HepG2 (cell line): ENCODE results near the gene ELF2. TPM values are rescaled to one million over a fixed set of nuclear protein-coding genes. Genes with fewer than 3 reads are reported as not detected.

Source experiments
- CBX5 ChIP-seq: sonication (generic); formaldehyde crosslinking; IDR thresholded peaks from 2 replicates; pipeline ENCODE4 v1.4.0; 2020; ENCODE audit warnings: missing genetic modification reagents, borderline replicate concordance
- ELF4 ChIP-seq: sonication (generic); formaldehyde crosslinking; IDR thresholded peaks from 2 replicates; pipeline ENCODE4 v1.5.0; 2020; ENCODE audit warnings: missing genetic modification reagents, mild to moderate bottlenecking, moderate library complexity, borderline replicate concordance
- GABPA ChIP-seq, 2 experiments: IDR thresholded peaks; 2 replicates each; pipeline ENCODE4 v1.6.1; 2011 to 2016; ENCODE audit warnings: low read depth in 2 of 2, low read length in 1 of 2, missing biosample characterization in 1 of 2, missing genetic modification characterization in 1 of 2
- HCFC1 ChIP-seq: fragments of 150-350 bp; IDR thresholded peaks from 2 replicates; pipeline ENCODE4 v1.6.1; 2014; ENCODE audit warnings: low read depth, low read length
- NR2F2 ChIP-seq: IDR thresholded peaks from 2 replicates; pipeline ENCODE4 v1.6.1; 2012; ENCODE audit warnings: low read depth, inconsistent platforms, borderline replicate concordance
- RFX5 ChIP-seq: IDR thresholded peaks from 2 replicates; pipeline ENCODE4 v1.6.1; 2011; ENCODE audit warnings: low read depth, low read length, improper control_type of control experiment
- SMAD1 ChIP-seq: sonication (generic); formaldehyde crosslinking; IDR thresholded peaks from 2 replicates; pipeline ENCODE4 v1.4.0; 2020; ENCODE audit warnings: missing genetic modification reagents, low read depth, mild to moderate bottlenecking, borderline replicate concordance
- TARDBP ChIP-seq: sonication (generic); formaldehyde crosslinking; IDR thresholded peaks from 2 replicates; pipeline ENCODE4 v1.8.0; 2022; ENCODE audit warnings: mild to moderate bottlenecking, missing genetic modification reagents
- U2AF2 ChIP-seq: fragments of 200-400 bp; formaldehyde crosslinking; IDR thresholded peaks from 2 replicates; pipeline ENCODE4 v1.6.1; 2017; ENCODE audit warnings: low read depth, mild to moderate bottlenecking, low read length
- XBP1 ChIP-seq: sonication (generic); formaldehyde crosslinking; IDR thresholded peaks from 2 replicates; pipeline ENCODE4 v1.5.0; 2020; ENCODE audit warnings: missing genetic modification reagents
- ZNF510 ChIP-seq: sonication (generic); formaldehyde crosslinking; IDR thresholded peaks from 2 replicates; pipeline ENCODE4 v1.4.0; 2020; ENCODE audit warnings: low read depth, mild to moderate bottlenecking, missing genetic modification reagents
- ZNF589 ChIP-seq: sonication (generic); formaldehyde crosslinking; conservative IDR thresholded peaks from 2 replicates; pipeline ENCODE4 v1.8.0; 2022; ENCODE audit warnings: mild to moderate bottlenecking, moderate library complexity, missing genetic modification reagents
- ZNF749 ChIP-seq: sonication (generic); formaldehyde crosslinking; IDR thresholded peaks from 2 replicates; pipeline ENCODE4 v1.8.0; 2022; ENCODE audit warnings: mild to moderate bottlenecking, missing genetic modification reagents, moderate library complexity, borderline replicate concordance
- ZNF761 ChIP-seq: sonication (generic); formaldehyde crosslinking; conservative IDR thresholded peaks from 2 replicates; pipeline ENCODE4 v1.4.0; 2020; ENCODE audit warnings: mild to moderate bottlenecking, missing genetic modification reagents
- polyA plus RNA-seq, 8 experiments: library from polyadenylated mRNA; depleted of rRNA in 3 of 8; stranded (reverse) in 7 of 8; unstranded in 1 of 8; fragments of >200 nt; fragmentation: Illumina TruSeq in 4 of 8; extraction: Trizol in 4 of 8; gene quantifications; 2 replicates each; pipeline versions ENCODE4 v1.2.1 to v1.2.3, GENCODE V29; 2011 to 2016; ENCODE audit warnings: low read depth in 4 of 8, missing spikeins in 1 of 8, mixed read lengths in 1 of 8; ENCODE audit not compliant: insufficient read depth in 1 of 8
- total RNA-seq, 5 experiments: library from RNA; depleted of rRNA; stranded (reverse); fragments of >200 nt; fragmentation: Illumina TruSeq; extraction: Trizol; gene quantifications; 2 replicates each; pipeline ENCODE4 v1.2.3, GENCODE V29; 2016; ENCODE audit warnings: low read depth in 1 of 5
- TF ChIP-seq, protein P1 (sequence below): sonication (generic); formaldehyde crosslinking; IDR thresholded peaks from 2 replicates; pipeline ENCODE4 v1.5.0; 2020; ENCODE audit warnings: mild to moderate bottlenecking, missing genetic modification reagents
- TF ChIP-seq, protein P2 (sequence below): sonication (generic); formaldehyde crosslinking; IDR thresholded peaks from 2 replicates; pipeline ENCODE4 v1.4.0; 2020; ENCODE audit warnings: missing genetic modification reagents, borderline replicate concordance
- TF ChIP-seq, protein P3 (sequence below): fragments of 450-650 bp; IDR thresholded peaks from 2 replicates; pipeline ENCODE4 v1.6.1; 2016
- TF ChIP-seq, protein P4 (sequence below): sonication (generic); formaldehyde crosslinking; IDR thresholded peaks from 2 replicates; pipeline ENCODE4 v1.5.0; 2020; ENCODE audit warnings: missing genetic modification reagents

ELF2 gene
- total and polyA plus RNA-seq, 2 of the 13 experiments (the other 11 are each of a cell fraction or from before 2014, with no cell fraction given), result 28.6 to 35.4 TPM

DNA sequence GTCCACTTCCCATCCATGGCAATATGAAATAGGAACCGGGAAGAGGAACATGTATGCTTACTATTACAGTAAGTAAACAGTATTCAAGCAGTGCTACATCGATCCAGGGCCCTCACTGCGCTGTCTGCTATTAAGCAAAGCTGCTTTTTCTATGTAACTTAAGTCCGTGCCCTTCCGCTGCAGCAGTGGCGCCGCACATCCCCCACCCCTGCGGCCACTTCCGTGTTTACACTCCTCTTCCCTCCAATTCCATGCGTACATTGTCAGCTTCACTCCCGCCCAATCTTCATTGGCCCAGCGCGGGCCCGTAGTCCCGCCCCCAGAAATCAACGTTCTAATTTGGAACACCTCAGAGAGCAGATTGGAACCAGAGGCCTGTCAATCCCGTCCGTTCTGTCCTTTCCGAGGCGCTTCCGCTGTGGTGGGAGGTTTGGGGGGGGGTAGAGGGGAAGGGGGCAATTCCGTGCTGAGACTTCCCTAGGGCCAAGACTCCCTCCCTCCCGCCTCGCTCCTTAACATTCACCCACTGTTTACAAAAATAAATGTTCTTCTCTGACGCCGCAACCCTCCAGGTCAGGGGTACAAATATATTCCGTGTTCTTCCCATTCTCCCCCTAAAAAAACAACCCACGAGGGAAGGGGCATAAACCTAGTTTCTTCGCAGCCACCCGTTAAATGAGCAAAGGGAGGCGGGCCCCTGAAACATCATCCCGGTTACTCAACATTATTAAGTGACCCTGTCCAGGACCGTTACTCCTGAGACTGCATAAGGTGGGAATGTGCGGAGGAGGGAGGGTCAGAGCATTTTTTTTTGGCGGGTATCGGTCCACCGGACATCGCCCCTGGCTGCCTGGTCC, 94.0 kb downstream of the ELF2 start (continued):
- TF ChIP-seq, protein P1, sequence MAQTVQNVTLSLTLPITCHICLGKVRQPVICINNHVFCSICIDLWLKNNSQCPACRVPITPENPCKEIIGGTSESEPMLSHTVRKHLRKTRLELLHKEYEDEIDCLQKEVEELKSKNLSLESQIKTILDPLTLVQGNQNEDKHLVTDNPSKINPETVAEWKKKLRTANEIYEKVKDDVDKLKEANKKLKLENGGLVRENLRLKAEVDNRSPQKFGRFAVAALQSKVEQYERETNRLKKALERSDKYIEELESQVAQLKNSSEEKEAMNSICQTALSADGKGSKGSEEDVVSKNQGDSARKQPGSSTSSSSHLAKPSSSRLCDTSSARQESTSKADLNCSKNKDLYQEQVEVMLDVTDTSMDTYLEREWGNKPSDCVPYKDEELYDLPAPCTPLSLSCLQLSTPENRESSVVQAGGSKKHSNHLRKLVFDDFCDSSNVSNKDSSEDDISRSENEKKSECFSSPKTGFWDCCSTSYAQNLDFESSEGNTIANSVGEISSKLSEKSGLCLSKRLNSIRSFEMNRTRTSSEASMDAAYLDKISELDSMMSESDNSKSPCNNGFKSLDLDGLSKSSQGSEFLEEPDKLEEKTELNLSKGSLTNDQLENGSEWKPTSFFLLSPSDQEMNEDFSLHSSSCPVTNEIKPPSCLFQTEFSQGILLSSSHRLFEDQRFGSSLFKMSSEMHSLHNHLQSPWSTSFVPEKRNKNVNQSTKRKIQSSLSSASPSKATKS (CRISPR knock-in tag), result no peak
- TF ChIP-seq RFX5 (no peak), XBP1 (no peak), ZNF749 (peak; percentile 58; the same call in 1 of the 2 replicates), SMAD1 (CRISPR knock-in tag) (no peak), TARDBP (no peak), ZNF589 (peak; percentile 39; the same call in 1 of the 2 replicates), HCFC1 (peak; percentile 35; the same call in 1 of the 2 replicates), CBX5 (CRISPR knock-in tag) (peak; percentile 74; the same call in 1 of the 2 replicates), ZNF761 (CRISPR knock-in tag) (0 out of 2 replicates have a peak, but pooled peaks have one; percentile 46), U2AF2 (no peak), GABPA (IDR thresholded peaks at IDR 0.05; ENCODE audit: low read depth, low read length) (peak; percentile 60), GABPA (CRISPR knock-in tag; IDR thresholded peaks at IDR 0.05; ENCODE audit: low read depth) (peak; percentile 91), NR2F2 (no peak), ZNF510 (CRISPR knock-in tag) (no peak), ELF4 (CRISPR knock-in tag) (peak; percentile 99)
- TF ChIP-seq, protein P2, sequence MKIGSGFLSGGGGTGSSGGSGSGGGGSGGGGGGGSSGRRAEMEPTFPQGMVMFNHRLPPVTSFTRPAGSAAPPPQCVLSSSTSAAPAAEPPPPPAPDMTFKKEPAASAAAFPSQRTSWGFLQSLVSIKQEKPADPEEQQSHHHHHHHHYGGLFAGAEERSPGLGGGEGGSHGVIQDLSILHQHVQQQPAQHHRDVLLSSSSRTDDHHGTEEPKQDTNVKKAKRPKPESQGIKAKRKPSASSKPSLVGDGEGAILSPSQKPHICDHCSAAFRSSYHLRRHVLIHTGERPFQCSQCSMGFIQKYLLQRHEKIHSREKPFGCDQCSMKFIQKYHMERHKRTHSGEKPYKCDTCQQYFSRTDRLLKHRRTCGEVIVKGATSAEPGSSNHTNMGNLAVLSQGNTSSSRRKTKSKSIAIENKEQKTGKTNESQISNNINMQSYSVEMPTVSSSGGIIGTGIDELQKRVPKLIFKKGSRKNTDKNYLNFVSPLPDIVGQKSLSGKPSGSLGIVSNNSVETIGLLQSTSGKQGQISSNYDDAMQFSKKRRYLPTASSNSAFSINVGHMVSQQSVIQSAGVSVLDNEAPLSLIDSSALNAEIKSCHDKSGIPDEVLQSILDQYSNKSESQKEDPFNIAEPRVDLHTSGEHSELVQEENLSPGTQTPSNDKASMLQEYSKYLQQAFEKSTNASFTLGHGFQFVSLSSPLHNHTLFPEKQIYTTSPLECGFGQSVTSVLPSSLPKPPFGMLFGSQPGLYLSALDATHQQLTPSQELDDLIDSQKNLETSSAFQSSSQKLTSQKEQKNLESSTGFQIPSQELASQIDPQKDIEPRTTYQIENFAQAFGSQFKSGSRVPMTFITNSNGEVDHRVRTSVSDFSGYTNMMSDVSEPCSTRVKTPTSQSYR (CRISPR knock-in tag), result peak; percentile 99
- TF ChIP-seq, protein P3, sequence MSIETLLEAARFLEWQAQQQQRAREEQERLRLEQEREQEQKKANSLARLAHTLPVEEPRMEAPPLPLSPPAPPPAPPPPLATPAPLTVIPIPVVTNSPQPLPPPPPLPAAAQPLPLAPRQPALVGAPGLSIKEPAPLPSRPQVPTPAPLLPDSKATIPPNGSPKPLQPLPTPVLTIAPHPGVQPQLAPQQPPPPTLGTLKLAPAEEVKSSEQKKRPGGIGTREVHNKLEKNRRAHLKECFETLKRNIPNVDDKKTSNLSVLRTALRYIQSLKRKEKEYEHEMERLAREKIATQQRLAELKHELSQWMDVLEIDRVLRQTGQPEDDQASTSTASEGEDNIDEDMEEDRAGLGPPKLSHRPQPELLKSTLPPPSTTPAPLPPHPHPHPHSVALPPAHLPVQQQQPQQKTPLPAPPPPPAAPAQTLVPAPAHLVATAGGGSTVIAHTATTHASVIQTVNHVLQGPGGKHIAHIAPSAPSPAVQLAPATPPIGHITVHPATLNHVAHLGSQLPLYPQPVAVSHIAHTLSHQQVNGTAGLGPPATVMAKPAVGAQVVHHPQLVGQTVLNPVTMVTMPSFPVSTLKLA, result peak; percentile 85
- TF ChIP-seq, protein P4, sequence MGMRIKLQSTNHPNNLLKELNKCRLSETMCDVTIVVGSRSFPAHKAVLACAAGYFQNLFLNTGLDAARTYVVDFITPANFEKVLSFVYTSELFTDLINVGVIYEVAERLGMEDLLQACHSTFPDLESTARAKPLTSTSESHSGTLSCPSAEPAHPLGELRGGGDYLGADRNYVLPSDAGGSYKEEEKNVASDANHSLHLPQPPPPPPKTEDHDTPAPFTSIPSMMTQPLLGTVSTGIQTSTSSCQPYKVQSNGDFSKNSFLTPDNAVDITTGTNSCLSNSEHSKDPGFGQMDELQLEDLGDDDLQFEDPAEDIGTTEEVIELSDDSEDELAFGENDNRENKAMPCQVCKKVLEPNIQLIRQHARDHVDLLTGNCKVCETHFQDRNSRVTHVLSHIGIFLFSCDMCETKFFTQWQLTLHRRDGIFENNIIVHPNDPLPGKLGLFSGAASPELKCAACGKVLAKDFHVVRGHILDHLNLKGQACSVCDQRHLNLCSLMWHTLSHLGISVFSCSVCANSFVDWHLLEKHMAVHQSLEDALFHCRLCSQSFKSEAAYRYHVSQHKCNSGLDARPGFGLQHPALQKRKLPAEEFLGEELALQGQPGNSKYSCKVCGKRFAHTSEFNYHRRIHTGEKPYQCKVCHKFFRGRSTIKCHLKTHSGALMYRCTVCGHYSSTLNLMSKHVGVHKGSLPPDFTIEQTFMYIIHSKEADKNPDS (CRISPR knock-in tag), result no peak
